Spleen (tissue), 11 donors: Measurements from ENCODE around the gene KIF5A. TPM values are rescaled to one million over a fixed set of nuclear protein-coding genes. Genes with fewer than 3 reads are reported as not detected.
A peak's percentile ranks its signal among the peaks of the same experiment; 100 is the strongest.

ENCODE experiments used
- DNase-seq: peaks from one replicate; pipeline ENCODE4 v3.0.0-alpha.2; 2020
- H3K27ac ChIP-seq, 8 donors: fragments of 200-600 bp; sonication (generic) in 7 of 8; 1 replicate in 4 of 8; 2 replicates in 4 of 8; pipeline versions ENCODE4 v1.5.0 to v1.8.0; 2016 to 2021; ENCODE audit warnings: inconsistent platforms in 4 of 8, mild to moderate bottlenecking in 4 of 8, moderate library complexity in 1 of 8
- H3K27me3 ChIP-seq, 7 donors: fragments of 200-600 bp; sonication (generic) in 6 of 7; replicated peaks in 1 of 7; 1 replicate in 4 of 7; 2 replicates in 3 of 7; pipeline versions ENCODE4 v1.5.0 to v1.8.0; 2016 to 2021; ENCODE audit warnings: inconsistent platforms in 3 of 7, mild to moderate bottlenecking in 1 of 7
- H3K36me3 ChIP-seq, 6 donors: fragments of 200-600 bp; sonication (generic) in 5 of 6; 1 replicate in 4 of 6; 2 replicates in 2 of 6; pipeline versions ENCODE4 v1.5.0 to v1.8.0; 2016 to 2021; ENCODE audit warnings: inconsistent platforms in 2 of 6
- H3K4me1 ChIP-seq, 6 donors: fragments of 200-600 bp; sonication (generic) in 5 of 6; 1 replicate in 3 of 6; 2 replicates in 3 of 6; pipeline versions ENCODE4 v1.5.0 to v1.8.0; 2016 to 2021; ENCODE audit warnings: inconsistent platforms in 3 of 6
- H3K4me3 ChIP-seq, 8 donors: fragments of 200-600 bp; sonication (generic) in 7 of 8; 1 replicate in 4 of 8; 2 replicates in 4 of 8; pipeline versions ENCODE4 v1.5.0 to v1.8.0; 2016 to 2021; ENCODE audit warnings: inconsistent platforms in 4 of 8, mild to moderate bottlenecking in 4 of 8, moderate library complexity in 2 of 8
- H3K9me3 ChIP-seq, 8 donors: fragments of 200-600 bp; sonication (generic) in 7 of 8; 1 replicate in 4 of 8; 2 replicates in 4 of 8; pipeline versions ENCODE4 v1.5.0 to v1.8.0; 2016 to 2021; ENCODE audit warnings: inconsistent platforms in 4 of 8
- CTCF ChIP-seq, 11 experiments: fragments of 200-600 bp in 7 of 11; fragments of 450-650 bp in 4 of 11; sonication (generic) in 4 of 11; IDR thresholded peaks in 8 of 11; conservative IDR thresholded peaks in 3 of 11; 1 replicate in 7 of 11; 2 replicates in 4 of 11; pipeline versions ENCODE4 v1.4.0 to v1.8.0; 2016 to 2021; ENCODE audit warnings: antibody characterized with exemption in 11 of 11, inconsistent platforms in 4 of 11, mild to moderate bottlenecking in 1 of 11
- POLR2A ChIP-seq, 3 donors: fragments of 450-650 bp; IDR thresholded peaks; one replicate each; pipeline ENCODE4 v1.5.1; 2017; ENCODE audit warnings: antibody characterized with exemption in 3 of 3, mild to moderate bottlenecking in 1 of 3
- POLR2AphosphoS5 ChIP-seq, 3 donors: sonication (generic); formaldehyde crosslinking; IDR thresholded peaks; one replicate each; pipeline ENCODE4 v1.5.1; 2017; ENCODE audit warnings: antibody characterized with exemption in 3 of 3
- WGBS, 5 donors: extraction: QIAGEN DNeasy Blood & Tissue Kit in 3 of 5; methylation state at CpG; one replicate each; pipeline versions ENCODE4 v1.1.5 to v1.1.7; 2013 to 2018; 5-methylcytosine and 5-hydroxymethylcytosine counted together
- intact Hi-C: fragments of 100-400 bp; cut with DNase I; formaldehyde crosslinking; loops from one replicate; pipeline ENCODE4 v1.15.0; 2023; ENCODE audit warnings: low total_unique reads
- polyA plus RNA-seq, 3 donors: library from polyadenylated mRNA; stranded (reverse); fragments of 200-250 nt; gene quantifications; one replicate each; pipeline ENCODE4 v1.2.1, GENCODE V29; 2013
- total RNA-seq, 7 donors: library from RNA; depleted of rRNA in 3 of 7; stranded (reverse); fragments of >200 nt in 3 of 7; fragmentation: NEBNext Ultra II Directional in 4 of 7; extraction: Animal tissue kit (Norgen Biotek cat#: 25700) in 4 of 7; gene quantifications; one replicate each; pipeline versions ENCODE4 v1.1.0 to v1.2.1, GENCODE V29; 2016 to 2021
- donor health status: healthy with polysubstance abuse.
- donor health status: DM: no; HTN: no; CAD: no; lungs with moderate emphysema.
- donor health status: DM: no; HTN: no; CAD: no.
- donor health status: Bipolar disorder and iron deficiency.
- donor health status: healthy.
- donor health status: DM: no; HTN: no; CAD: no.
- donor health status: DM: yes; HTN: yes; CAD: no.

Gene KIF5A
- total and polyA plus RNA-seq, 10 donors, result 0.07 to 0.76 (median 0.13) TPM; not detected in 1

GRCh38 chr12:57547288-57548012 is 2.4 kb upstream of the KIF5A start:
- no peaks in the 10 kb centered on the region for H3K9me3 ChIP-seq
- peak overlapping the region in 7 of 8 donors; percentile 80 to 94 (median 90) for H3K27ac ChIP-seq
- WGBS, 5 donors, result 14 to 19% (median 16%) methylated on average over 9 of the region's 9 CpGs
- peaks cover 0 to 31% (median 21%) of the 10 kb centered on the region in 7 donors for H3K27me3 ChIP-seq
- H3K4me3 ChIP-seq, result peak overlapping the region; percentile 73 to 97 (median 90)
- peaks cover 0 to 6% (median 3%) of the 10 kb centered on the region in 6 donors for H3K36me3 ChIP-seq
- intact Hi-C loops, result no loop called here
- TF ChIP-seq POLR2AphosphoS5 (IDR thresholded peaks at IDR 0.05), result no peak
- TF ChIP-seq CTCF (IDR thresholded peaks at IDR 0.05 in 8 of 11, conservative IDR thresholded peaks at IDR 0.05 in 3 of 11), result peak in 1 of 11 experiments; percentile 1
- no peak for TF ChIP-seq POLR2A (IDR thresholded peaks at IDR 0.05)
- no peak for DNase-seq
- peaks cover 27 to 57% (median 44%) of the 10 kb centered on the region in 6 donors for H3K4me1 ChIP-seq

- intact Hi-C loops, result no loop called here
- H3K27me3 ChIP-seq, result peaks cover 0 to 36% (median 21%) of the 10 kb centered on the region in 7 donors
- H3K27ac ChIP-seq, result no peak overlapping the region
- H3K4me1 ChIP-seq, result peaks cover 27 to 57% (median 44%) of the 10 kb centered on the region in 6 donors
- no peak for TF ChIP-seq POLR2A (IDR thresholded peaks at IDR 0.05)
- no peak for TF ChIP-seq POLR2AphosphoS5 (IDR thresholded peaks at IDR 0.05)
- no peak for TF ChIP-seq CTCF (IDR thresholded peaks at IDR 0.05 in 8 of 11, conservative IDR thresholded peaks at IDR 0.05 in 3 of 11)
- no peaks in the 10 kb centered on the region for H3K9me3 ChIP-seq
- no peak for DNase-seq
- H3K36me3 ChIP-seq, result peaks cover 0 to under 1% (median 0%) of the 10 kb centered on the region in 6 donors
- WGBS, 5 donors, result 92 to 97% (median 96%) methylated on average over 2 of the region's 2 CpGs
- no peak overlapping the region for H3K4me3 ChIP-seq
These were observed 1.9 kb upstream of the KIF5A start for GRCh38 chr12:57548013-57548315.

- Histone ChIP-seq H3K4me3 (no peak overlapping the region), H3K27me3 (peaks cover 0 to 40% (median 21%) of the 10 kb centered on the region in 7 donors), H3K36me3 (no peaks in the 10 kb centered on the region), H3K4me1 (peaks cover 26 to 54% (median 43%) of the 10 kb centered on the region in 6 donors), H3K27ac (no peak overlapping the region), H3K9me3 (no peaks in the 10 kb centered on the region)
- 30 to 57% (median 42%) methylated on average over 2 of the region's 2 CpGs for WGBS, 5 donors
- no peak for DNase-seq
- intact Hi-C loops, result no loop called here
- no peak for TF ChIP-seq POLR2A (IDR thresholded peaks at IDR 0.05)
- no peak for TF ChIP-seq CTCF (IDR thresholded peaks at IDR 0.05 in 8 of 11, conservative IDR thresholded peaks at IDR 0.05 in 3 of 11)
- TF ChIP-seq POLR2AphosphoS5 (IDR thresholded peaks at IDR 0.05), result no peak
These were observed 1.4 kb upstream of the KIF5A start for GRCh38 chr12:57548488-57548887.

- TF ChIP-seq POLR2AphosphoS5 (IDR thresholded peaks at IDR 0.05) (no peak), CTCF (IDR thresholded peaks at IDR 0.05 in 8 of 11, conservative IDR thresholded peaks at IDR 0.05 in 3 of 11) (no peak), POLR2A (IDR thresholded peaks at IDR 0.05) (no peak)
- peaks cover 20 to 46% (median 39%) of the 10 kb centered on the region in 6 donors for H3K4me1 ChIP-seq
- intact Hi-C loops, result no loop called here
- no peaks in the 10 kb centered on the region for H3K36me3 ChIP-seq
- DNase-seq, result no peak
- no peak overlapping the region for H3K27ac ChIP-seq
- H3K9me3 ChIP-seq, result no peaks in the 10 kb centered on the region
- H3K27me3 ChIP-seq, result peaks cover 0 to 46% (median 21%) of the 10 kb centered on the region in 7 donors
- WGBS, 5 donors, result 39 to 44% (median 42%) methylated on average over 12 to 13 of the region's 13 CpGs
- H3K4me3 ChIP-seq, result peak overlapping the region; percentile 25 to 71 (median 40)
These were observed 488 bp upstream of the KIF5A start for GRCh38 chr12:57549203-57549908.
